ENCODE results near the gene GALNT10.

DNA sequence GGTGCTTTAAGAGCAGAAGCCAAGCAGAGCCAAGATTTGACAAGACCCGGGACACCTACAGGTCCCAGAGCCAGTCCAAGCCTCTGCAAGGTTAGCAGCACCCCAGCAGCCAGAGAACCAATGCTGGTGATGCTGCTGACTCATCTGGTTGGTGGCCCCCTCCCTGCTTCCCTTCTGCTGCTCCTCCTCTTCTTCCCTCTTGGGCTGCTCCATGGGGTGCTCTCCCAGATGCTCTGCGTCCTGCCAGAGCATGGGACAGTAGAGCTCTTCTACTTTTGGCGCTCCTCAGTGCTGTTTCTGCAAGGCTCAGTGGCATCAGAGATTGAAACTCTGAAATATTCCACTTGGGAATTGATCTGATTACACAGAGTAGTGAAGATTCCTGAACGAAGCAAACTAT is 179.1 kb downstream of the GALNT10 start:
- TF ChIP-seq, protein P1, sequence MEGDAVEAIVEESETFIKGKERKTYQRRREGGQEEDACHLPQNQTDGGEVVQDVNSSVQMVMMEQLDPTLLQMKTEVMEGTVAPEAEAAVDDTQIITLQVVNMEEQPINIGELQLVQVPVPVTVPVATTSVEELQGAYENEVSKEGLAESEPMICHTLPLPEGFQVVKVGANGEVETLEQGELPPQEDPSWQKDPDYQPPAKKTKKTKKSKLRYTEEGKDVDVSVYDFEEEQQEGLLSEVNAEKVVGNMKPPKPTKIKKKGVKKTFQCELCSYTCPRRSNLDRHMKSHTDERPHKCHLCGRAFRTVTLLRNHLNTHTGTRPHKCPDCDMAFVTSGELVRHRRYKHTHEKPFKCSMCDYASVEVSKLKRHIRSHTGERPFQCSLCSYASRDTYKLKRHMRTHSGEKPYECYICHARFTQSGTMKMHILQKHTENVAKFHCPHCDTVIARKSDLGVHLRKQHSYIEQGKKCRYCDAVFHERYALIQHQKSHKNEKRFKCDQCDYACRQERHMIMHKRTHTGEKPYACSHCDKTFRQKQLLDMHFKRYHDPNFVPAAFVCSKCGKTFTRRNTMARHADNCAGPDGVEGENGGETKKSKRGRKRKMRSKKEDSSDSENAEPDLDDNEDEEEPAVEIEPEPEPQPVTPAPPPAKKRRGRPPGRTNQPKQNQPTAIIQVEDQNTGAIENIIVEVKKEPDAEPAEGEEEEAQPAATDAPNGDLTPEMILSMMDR (IDR thresholded peaks at IDR 0.05; ENCODE audit: poor library complexity) = no peak
- no peak for TF ChIP-seq EZH2phosphoT487 (IDR thresholded peaks at IDR 0.05; ENCODE audit: low read depth, severe bottlenecking, unreplicated experiment)
